ENCODE data around the gene STAU1. TPM values are rescaled to one million over a fixed set of nuclear protein-coding genes. Genes with fewer than 3 reads are reported as not detected.

The STAU1 gene
- 54.8 and 66.2 TPM in 2 replicates for total RNA-seq

DNA sequence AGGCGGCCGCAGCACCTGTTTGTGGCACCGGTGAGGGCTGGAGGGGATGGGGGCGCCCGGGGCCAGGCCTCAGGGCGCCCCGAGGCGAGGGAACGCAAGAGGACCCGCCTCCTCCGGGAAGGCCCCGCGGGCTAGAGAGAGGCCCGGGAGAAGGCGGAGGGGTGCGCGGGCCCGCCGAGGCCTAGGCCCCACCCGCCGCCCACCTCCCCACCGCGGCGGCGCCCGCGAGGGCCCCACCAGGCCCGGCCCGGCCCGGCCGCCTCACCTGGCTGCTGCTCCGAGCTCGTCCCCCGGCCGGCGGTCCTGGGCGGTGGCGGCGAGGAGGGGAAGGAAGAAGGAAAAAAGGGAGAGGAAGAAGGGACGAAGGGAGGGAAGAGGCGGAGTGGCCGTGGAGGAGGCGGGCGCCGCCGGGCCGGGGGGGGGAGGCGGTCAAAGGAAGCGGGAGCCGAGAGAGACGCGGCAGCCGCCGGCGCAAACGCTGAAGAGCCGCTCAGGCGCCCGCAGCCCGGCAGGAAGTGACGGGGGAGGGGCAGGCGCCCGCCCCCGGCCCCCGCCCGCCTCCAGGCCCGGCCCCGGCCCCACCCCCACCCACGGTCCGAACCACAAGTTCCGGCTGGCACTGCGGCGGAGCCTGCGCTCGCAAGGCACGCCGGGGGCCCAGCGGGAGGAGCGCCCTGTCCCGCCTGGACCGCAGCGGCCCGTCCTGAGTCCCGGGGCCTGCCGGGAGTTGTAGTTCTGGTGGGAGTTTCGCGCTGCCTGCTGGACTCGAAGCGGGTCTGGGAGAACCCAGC, at the start of gene STAU1:
Gene STAU1 (minus strand): TSS at position 484 of the 791 bp plus-strand sequence. CDS start 22,133 bp downstream, outside the sequence.

GRCh38 chr20:49219091-49219923, 31.2 kb upstream of the STAU1 start, which contains the start of gene DDX27:
Gene DDX27, plus strand, starts transcription at chr20:49219416. Its CDS starts 33 bp downstream, at chr20:49219449.

Other genes starting within 250 kb of the STAU1 start
- gene CSE1L, start 142.0 kb downstream of the STAU1 start, total RNA-seq, result 31.5 TPM in 2 replicates
- gene DDX27, start 31.1 kb upstream of the STAU1 start, total RNA-seq, result 18.4 and 31.4 TPM in 2 replicates
- 23.1 and 32.8 TPM in 2 replicates for gene ZNFX1, start 89.7 kb upstream of the STAU1 start, total RNA-seq

Measured in pericardium fibroblast (primary cell).